Coronary artery (tissue), 2 donors: Measurements from ENCODE around the gene PCDHGB1.
"Not testable (repeated sequence)": the region's sequence is repeated elsewhere in the genome, so short reads cannot be mapped to it uniquely, and the experiment has no call there.

ENCODE experiments used
- DNase-seq: peaks from one replicate; pipeline ENCODE4 v3.0.0-alpha.2; 2017; ENCODE audit warnings: low spot score
- H3K27ac ChIP-seq, 2 donors: fragments of 200-600 bp; sonication (generic); one replicate each; pipeline ENCODE4 v1.5.1; 2016 to 2019
- H3K4me3 ChIP-seq: fragments of 200-600 bp; sonication (generic); 2 replicates; pipeline ENCODE4 v1.5.1; 2016; ENCODE audit warnings: mild to moderate bottlenecking, moderate library complexity
- TF ChIP-seq, protein P1 (sequence below): fragments of 200-600 bp; sonication (generic); IDR thresholded peaks from one replicate; pipeline ENCODE4 v1.5.1; 2019; ENCODE audit warnings: antibody characterized with exemption

Gene PCDHGB1

GRCh38 chr5:141373673-141374317 is 23.9 kb downstream of the PCDHGB1 start, which contains the start of gene PCDHGA6:
Gene PCDHGA6 (plus strand): TSS chr5:141373891. CDS start chr5:141374084, 193 bp downstream.
- Histone ChIP-seq H3K27ac (no peak within 1 kb of the TSS), H3K4me3 (peak within 1 kb of the TSS; percentile 49)
- DNase-seq = no peak
- TF ChIP-seq, protein P1, sequence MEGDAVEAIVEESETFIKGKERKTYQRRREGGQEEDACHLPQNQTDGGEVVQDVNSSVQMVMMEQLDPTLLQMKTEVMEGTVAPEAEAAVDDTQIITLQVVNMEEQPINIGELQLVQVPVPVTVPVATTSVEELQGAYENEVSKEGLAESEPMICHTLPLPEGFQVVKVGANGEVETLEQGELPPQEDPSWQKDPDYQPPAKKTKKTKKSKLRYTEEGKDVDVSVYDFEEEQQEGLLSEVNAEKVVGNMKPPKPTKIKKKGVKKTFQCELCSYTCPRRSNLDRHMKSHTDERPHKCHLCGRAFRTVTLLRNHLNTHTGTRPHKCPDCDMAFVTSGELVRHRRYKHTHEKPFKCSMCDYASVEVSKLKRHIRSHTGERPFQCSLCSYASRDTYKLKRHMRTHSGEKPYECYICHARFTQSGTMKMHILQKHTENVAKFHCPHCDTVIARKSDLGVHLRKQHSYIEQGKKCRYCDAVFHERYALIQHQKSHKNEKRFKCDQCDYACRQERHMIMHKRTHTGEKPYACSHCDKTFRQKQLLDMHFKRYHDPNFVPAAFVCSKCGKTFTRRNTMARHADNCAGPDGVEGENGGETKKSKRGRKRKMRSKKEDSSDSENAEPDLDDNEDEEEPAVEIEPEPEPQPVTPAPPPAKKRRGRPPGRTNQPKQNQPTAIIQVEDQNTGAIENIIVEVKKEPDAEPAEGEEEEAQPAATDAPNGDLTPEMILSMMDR = no peak

DNA sequence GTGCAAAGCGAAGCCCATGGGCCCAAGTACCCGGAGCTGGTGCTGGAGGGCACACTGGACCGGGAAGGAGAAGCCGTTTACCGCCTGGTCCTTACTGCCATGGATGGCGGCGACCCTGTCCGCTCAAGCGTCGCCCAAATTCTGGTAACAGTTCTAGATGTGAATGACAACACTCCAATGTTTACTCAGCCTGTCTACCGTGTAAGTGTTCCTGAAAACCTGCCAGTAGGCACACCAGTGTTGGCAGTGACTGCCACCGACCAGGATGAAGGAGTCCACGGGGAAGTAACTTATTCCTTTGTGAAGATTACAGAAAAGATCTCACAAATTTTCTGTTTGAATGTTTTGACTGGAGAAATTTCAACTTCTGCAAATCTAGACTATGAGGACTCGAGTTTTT is 24.7 kb downstream of the PCDHGB1 start:
- H3K27ac ChIP-seq = no peak overlapping the region
- DNase-seq = no peak
- TF ChIP-seq, protein P1 = no peak
- peak overlapping the region; percentile 49 for H3K4me3 ChIP-seq

DNA sequence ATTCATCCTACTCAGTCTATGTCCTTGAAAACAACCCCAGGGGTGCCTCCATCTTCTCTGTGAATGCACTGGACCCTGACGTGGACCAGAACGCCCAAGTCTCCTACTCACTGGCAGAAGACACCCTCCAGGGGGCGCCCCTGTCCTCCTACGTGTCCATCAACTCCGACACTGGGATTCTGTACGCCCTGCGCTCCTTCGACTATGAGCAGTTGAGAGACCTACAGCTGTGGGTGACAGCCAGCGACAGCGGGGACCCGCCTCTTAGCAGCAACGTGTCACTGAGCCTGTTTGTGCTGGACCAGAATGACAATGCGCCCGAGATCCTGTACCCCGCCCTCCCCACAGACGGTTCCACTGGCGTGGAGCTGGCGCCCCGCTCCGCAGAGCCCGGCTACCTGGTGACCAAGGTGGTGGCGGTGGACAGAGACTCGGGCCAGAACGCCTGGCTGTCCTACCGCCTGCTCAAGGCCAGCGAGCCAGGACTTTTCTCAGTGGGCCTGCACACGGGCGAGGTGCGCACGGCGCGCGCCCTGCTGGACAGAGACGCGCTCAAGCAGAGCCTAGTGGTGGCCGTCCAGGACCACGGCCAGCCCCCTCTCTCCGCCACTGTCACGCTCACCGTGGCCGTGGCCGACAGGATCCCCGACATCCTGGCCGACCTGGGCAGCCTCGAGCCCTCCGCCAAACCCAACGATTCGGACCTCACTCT is 25.7 kb downstream of the PCDHGB1 start:
- not testable (repeated sequence) for DNase-seq, H3K27ac ChIP-seq
- H3K4me3 ChIP-seq = peak overlapping the region; percentile 12

DNA sequence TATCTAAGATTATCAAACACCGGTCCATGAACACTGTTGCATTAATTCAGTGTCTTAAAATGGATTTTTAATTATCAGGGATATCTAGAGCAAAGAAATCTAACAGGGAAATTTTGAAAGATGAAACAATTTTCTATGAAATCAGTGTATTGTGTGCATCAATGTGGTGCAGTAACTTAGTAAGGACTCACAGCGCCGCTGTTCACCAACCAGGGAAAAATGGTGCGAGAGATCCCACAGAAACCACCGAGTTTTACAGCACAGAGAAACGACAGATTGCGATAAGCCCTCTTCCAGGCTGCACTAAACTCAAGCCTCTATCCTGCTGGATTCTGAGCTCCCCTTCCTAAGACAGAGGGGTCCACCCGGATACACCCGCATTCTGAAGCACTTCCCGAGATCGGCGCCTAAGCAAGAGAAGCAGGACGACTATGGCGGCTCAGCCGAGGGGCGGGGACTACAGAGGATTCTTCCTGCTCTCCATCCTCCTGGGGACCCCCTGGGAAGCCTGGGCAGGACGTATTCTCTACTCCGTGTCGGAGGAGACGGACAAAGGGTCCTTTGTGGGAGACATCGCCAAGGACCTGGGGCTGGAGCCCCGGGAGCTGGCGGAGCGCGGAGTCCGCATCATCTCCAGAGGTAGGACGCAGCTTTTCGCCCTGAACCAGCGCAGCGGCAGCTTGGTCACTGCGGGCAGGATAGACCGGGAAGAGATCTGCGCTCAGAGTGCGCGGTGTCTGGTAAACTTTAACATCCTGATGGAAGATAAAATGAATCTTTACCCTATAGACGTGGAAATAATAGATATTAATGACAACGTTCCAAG is 32.8 kb downstream of the PCDHGB1 start, which contains the start of gene PCDHGA7:
Gene PCDHGA7 (plus strand): TSS at position 274 of the 826 bp plus-strand sequence. CDS start 158 bp downstream, at position 432.
- H3K27ac ChIP-seq = no peak within 1 kb of the TSS
- no peak for DNase-seq
- peak within 1 kb of the TSS; percentile 50 for H3K4me3 ChIP-seq
- TF ChIP-seq, protein P1 = no peak

DNA sequence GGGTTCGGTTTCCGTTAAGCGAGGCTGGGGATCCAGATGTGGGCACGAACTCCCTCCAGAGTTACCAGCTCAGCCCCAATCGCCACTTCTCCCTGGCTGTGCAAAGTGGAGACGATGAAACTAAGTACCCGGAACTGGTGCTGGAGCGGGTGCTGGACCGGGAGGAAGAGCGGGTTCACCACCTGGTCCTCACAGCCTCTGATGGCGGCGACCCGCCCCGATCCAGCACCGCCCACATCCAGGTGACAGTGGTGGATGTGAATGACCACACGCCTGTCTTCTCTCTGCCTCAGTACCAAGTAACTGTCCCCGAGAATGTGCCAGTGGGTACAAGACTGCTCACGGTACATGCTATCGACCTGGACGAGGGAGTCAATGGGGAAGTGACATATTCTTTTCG is 33.4 kb downstream of the PCDHGB1 start:
- TF ChIP-seq, protein P1 = no peak
- Histone ChIP-seq H3K4me3 (peak overlapping the region; percentile 50), H3K27ac (no peak overlapping the region)
- no peak for DNase-seq

DNA sequence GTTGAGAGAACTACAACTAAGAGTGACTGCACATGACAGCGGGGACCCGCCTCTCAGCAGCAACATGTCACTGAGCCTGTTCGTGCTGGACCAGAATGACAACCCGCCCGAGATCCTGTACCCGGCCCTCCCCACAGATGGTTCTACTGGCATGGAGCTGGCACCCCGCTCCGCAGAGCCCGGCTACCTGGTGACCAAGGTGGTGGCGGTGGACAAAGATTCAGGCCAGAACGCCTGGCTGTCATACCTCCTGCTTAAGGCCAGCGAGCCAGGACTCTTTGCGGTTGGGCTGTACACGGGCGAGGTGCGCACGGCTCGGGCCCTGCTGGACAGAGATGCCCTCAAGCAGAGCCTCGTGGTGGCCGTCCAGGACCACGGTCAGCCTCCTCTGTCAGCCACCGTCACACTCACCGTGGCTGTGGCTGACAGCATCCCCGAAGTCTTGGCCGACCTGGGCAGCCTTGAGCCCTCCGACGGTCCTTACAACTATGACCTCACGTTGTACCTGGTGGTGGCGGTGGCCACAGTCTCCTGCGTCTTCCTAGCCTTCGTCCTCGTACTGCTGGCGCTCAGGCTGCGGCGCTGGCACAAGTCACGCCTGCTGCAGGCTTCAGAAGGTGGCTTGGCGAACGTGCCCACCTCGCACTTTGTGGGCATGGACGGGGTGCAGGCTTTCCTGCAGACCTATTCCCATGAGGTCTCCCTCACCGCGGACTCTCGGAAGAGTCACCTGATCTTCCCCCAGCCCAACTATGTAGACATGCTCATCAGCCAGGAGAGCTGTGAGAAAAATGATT is 34.8 kb downstream of the PCDHGB1 start:
- H3K4me3 ChIP-seq = peak overlapping the region; percentile 25
- TF ChIP-seq, protein P1 = no peak

DNA sequence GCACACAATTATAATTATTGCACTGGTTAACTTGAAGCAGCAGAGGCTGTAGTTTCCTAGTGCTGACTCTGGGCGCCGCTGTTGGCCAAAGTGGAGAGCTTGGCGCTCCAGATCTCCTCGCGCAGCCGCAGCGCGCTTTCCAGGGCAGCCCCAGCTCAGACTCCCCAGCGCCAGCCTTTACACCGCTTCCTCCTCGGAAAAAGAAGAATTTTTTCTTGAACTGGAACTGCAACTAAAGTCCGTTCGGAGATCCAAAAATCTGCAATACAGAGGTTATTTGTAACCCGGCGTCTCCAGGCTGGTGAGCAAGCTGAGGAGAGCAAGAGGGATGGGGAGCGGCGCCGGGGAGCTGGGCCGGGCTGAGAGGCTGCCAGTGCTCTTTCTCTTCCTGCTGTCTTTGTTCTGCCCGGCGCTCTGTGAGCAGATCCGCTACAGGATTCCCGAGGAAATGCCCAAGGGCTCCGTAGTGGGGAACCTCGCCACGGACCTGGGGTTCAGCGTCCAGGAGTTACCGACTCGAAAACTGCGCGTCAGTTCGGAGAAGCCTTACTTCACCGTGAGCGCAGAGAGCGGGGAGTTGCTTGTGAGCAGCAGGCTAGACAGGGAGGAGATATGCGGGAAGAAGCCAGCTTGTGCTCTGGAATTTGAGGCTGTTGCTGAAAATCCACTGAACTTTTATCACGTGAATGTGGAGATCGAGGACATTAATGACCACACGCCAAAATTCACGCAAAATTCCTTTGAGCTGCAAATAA is 37.8 kb downstream of the PCDHGB1 start, which contains the start of gene PCDHGB4:
Gene PCDHGB4 (plus strand): TSS at position 142 of the 755 bp plus-strand sequence. CDS start 187 bp downstream, at position 329.
- not testable (repeated sequence) for H3K27ac ChIP-seq, DNase-seq
- H3K4me3 ChIP-seq = peak within 1 kb of the TSS; percentile 48

More for the DNA sequence above, 34.8 kb downstream of the PCDHGB1 start:
- no peak for DNase-seq
- H3K27ac ChIP-seq = no peak overlapping the region
